ENCODE data around the gene B9D1.

Gene B9D1

DNA sequence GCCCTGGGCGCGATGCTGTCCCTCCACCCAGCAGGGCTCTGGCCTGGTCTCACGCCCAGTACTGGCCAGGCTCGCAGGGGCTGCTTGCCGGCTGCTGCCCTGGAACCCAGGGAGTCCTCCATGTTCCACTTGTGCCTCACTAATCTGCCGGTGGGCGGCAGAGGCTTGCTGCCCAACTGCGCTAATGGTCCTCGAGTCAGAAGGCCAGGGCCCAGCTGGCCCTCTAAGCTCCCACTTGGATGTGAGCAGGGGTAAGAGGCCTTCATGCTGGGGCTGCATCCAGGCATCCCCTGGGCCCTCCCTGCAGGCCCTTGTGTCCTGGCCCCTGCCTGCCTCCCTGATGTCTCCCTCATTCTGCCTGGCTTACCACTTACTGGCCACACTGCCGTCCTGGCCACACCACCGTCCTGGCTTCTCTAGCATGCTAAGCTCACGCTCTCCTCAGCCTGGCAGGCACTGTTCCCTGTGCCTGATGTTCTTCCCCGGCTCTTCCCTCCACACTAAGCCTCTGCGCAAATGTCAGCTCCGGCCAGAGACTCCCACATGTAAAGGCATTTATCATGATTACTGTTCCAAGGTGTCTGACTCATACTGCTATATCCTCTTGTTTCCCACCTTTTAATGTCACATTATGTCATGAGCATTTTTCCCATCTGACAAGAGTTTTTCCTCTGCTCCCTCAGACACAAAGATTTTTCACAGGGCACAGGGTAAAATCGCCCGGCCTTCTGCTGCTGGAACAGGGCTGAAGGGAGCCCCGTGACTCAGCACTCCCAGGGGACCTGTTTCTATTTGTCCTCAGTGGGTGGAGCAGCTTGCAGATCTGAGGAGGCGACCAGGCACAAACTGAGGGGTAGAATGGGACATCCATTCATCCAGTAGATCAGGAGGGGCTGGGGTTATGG, 15.9 kb downstream of the B9D1 start:
- ATAC-seq (ENCODE audit: insufficient read depth, low read depth) = no peak
- Histone ChIP-seq H3K4me1 (ENCODE audit: insufficient read depth, low read length) (no peaks in the 10 kb centered on the region), H3K4me3 (ENCODE audit: low read depth in 1 of 2, low read length in 2 of 2) (no peak overlapping the region), H2AFZ (ENCODE audit: low read depth, low read length) (no peak overlapping the region), H3K79me2 (ENCODE audit: insufficient read depth, low read length) (no peaks in the 10 kb centered on the region), H3K4me2 (ENCODE audit: insufficient read depth, low read length) (no peak overlapping the region), H3K27ac (ENCODE audit: low read length) (no peak overlapping the region), H3K9ac (ENCODE audit: low read depth, low read length) (no peak overlapping the region), H3K36me3 (ENCODE audit: insufficient read depth, low read length) (no peaks in the 10 kb centered on the region), H3K9me3 (ENCODE audit: insufficient read depth, low read length, severe bottlenecking) (no peaks in the 10 kb centered on the region), H4K20me1 (ENCODE audit: insufficient read depth, low read length) (peaks cover 30% of the 10 kb centered on the region), H3K27me3 (ENCODE audit: insufficient read depth, low read length, poor library complexity) (no peaks in the 10 kb centered on the region)
- DNase-seq = no peak
- TF ChIP-seq EZH2 (IDR thresholded peaks at IDR 0.05; ENCODE audit: borderline replicate concordance, low read depth, low read length, severe bottlenecking) = no peak
- TF ChIP-seq, protein P1, sequence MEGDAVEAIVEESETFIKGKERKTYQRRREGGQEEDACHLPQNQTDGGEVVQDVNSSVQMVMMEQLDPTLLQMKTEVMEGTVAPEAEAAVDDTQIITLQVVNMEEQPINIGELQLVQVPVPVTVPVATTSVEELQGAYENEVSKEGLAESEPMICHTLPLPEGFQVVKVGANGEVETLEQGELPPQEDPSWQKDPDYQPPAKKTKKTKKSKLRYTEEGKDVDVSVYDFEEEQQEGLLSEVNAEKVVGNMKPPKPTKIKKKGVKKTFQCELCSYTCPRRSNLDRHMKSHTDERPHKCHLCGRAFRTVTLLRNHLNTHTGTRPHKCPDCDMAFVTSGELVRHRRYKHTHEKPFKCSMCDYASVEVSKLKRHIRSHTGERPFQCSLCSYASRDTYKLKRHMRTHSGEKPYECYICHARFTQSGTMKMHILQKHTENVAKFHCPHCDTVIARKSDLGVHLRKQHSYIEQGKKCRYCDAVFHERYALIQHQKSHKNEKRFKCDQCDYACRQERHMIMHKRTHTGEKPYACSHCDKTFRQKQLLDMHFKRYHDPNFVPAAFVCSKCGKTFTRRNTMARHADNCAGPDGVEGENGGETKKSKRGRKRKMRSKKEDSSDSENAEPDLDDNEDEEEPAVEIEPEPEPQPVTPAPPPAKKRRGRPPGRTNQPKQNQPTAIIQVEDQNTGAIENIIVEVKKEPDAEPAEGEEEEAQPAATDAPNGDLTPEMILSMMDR (IDR thresholded peaks at IDR 0.05; ENCODE audit: borderline replicate concordance, extremely low read depth, low read length, poor library complexity, severe bottlenecking) = no peak

DNA sequence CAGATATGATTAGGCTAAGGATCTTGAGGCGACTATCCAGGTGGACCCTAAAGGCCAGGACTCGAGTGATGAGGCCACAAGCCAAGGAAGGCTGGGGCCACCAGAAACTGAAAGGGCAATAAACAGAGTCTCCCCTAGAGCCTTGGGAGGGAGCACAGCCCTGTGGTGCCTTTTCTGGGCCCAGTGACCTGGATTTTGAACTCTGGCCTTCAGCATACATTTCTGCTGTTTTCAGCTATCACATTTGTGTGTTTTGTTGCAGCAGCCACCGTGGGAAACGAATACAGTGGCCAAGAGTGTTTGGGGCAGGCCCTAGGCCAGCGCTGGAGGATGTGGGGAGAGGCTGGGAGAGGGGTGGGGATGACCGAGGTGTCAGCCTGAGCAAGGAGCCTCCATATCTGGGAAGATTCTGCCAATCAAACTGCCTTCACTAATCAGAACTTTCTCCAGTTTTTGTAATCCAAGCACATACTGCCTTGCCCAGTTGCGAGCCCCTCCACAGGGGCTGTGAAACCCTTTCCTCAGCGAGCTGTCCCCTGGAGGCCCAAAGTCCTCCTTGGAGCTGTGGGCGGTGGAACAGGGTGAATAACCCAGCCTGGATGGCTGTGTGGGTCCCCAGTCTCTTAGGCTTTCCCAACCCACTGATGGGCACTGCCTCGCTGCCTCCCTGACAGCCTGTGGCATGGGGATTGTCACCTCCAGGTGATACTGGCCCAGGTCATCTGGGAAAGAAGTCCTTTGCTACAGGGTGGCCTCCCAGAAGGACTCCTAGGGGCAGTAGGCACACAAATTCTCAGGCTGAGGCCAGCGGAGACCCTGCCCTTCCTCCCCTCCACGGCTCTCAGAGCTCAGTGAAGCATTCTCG, 16.8 kb downstream of the B9D1 start:
- H3K9me3 ChIP-seq (ENCODE audit: insufficient read depth, low read length, severe bottlenecking) = no peaks in the 10 kb centered on the region
- no peak overlapping the region for H3K4me3 ChIP-seq (ENCODE audit: low read depth in 1 of 2, low read length in 2 of 2)
- H3K9ac ChIP-seq (ENCODE audit: low read depth, low read length) = no peak overlapping the region
- H3K79me2 ChIP-seq (ENCODE audit: insufficient read depth, low read length) = no peaks in the 10 kb centered on the region
- TF ChIP-seq, protein P1 (IDR thresholded peaks at IDR 0.05; ENCODE audit: borderline replicate concordance, extremely low read depth, low read length, poor library complexity, severe bottlenecking) = no peak
- TF ChIP-seq EZH2 (IDR thresholded peaks at IDR 0.05; ENCODE audit: borderline replicate concordance, low read depth, low read length, severe bottlenecking) = no peak
- no peaks in the 10 kb centered on the region for H3K27me3 ChIP-seq (ENCODE audit: insufficient read depth, low read length, poor library complexity)
- DNase-seq (no peak), ATAC-seq (ENCODE audit: insufficient read depth, low read depth) (no peak)
- H2AFZ ChIP-seq (ENCODE audit: low read depth, low read length) = no peak overlapping the region
- no peaks in the 10 kb centered on the region for H3K36me3 ChIP-seq (ENCODE audit: insufficient read depth, low read length)
- H3K4me2 ChIP-seq (ENCODE audit: insufficient read depth, low read length) = no peak overlapping the region
- H4K20me1 ChIP-seq (ENCODE audit: insufficient read depth, low read length) = peaks cover 36% of the 10 kb centered on the region
- H3K4me1 ChIP-seq (ENCODE audit: insufficient read depth, low read length) = no peaks in the 10 kb centered on the region
- H3K27ac ChIP-seq (ENCODE audit: low read length) = no peak overlapping the region

DNA sequence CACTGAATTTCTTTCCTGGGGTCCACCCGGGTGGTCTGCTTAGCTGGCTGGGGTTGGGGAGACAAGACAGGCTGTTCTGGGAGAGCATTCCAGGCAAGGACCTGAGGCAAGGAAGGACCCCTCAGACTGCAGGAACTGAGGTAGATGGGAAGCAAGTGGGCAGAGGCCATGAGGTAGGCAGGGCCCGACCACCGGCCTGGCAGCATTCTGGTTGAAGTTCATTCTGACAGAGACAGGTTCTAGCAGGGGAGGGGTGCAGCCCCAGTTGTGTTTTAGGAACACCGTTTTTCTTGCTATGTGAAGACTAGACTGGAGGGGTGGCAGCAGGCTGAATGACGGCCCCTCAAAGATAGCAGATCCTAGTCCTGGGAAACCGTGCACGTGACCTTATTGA, 17.5 kb downstream of the B9D1 start:
- Histone ChIP-seq H3K27ac (ENCODE audit: low read length) (no peak overlapping the region), H3K9me3 (ENCODE audit: insufficient read depth, low read length, severe bottlenecking) (no peaks in the 10 kb centered on the region), H3K79me2 (ENCODE audit: insufficient read depth, low read length) (no peaks in the 10 kb centered on the region), H4K20me1 (ENCODE audit: insufficient read depth, low read length) (peaks cover 36% of the 10 kb centered on the region), H3K36me3 (ENCODE audit: insufficient read depth, low read length) (no peaks in the 10 kb centered on the region), H2AFZ (ENCODE audit: low read depth, low read length) (no peak overlapping the region), H3K27me3 (ENCODE audit: insufficient read depth, low read length, poor library complexity) (no peaks in the 10 kb centered on the region), H3K9ac (ENCODE audit: low read depth, low read length) (no peak overlapping the region), H3K4me2 (ENCODE audit: insufficient read depth, low read length) (no peak overlapping the region), H3K4me1 (ENCODE audit: insufficient read depth, low read length) (no peaks in the 10 kb centered on the region), H3K4me3 (ENCODE audit: low read depth in 1 of 2, low read length in 2 of 2) (no peak overlapping the region)
- DNase-seq = no peak
- no peak for ATAC-seq (ENCODE audit: insufficient read depth, low read depth)
- TF ChIP-seq, protein P1 (IDR thresholded peaks at IDR 0.05; ENCODE audit: borderline replicate concordance, extremely low read depth, low read length, poor library complexity, severe bottlenecking) = no peak
- TF ChIP-seq EZH2 (IDR thresholded peaks at IDR 0.05; ENCODE audit: borderline replicate concordance, low read depth, low read length, severe bottlenecking) = no peak
